SK-N-SH (cell line): ENCODE data around the gene PSMD3. TPM values are rescaled to one million over a fixed set of nuclear protein-coding genes. Genes with fewer than 3 reads are reported as not detected.

ENCODE experiments used
- CTCF ChIA-PET: fragments of 300-600, 350-600 bp; formaldehyde crosslinking; extraction: SDS; loops from one replicate; lab custom pipeline; 2021; lab: Yijun Ruan, JAX
- POLR2A ChIA-PET: fragments of 350-600 bp; sonication (Branson Sonifier 250); formaldehyde crosslinking; extraction: SDS; loops from one replicate; lab custom pipeline; 2020; ENCODE audit warnings: antibody characterized with exemption, inconsistent platforms; lab: Yijun Ruan, JAX
- DNase-seq: peaks from one replicate; pipeline ENCODE4 v3.0.0; 2012
- H2AFZ ChIP-seq: fragments of 200-600 bp; sonication (generic); 2 replicates; pipeline ENCODE4 v1.8.1; 2016; ENCODE audit warnings: antibody characterized with exemption, mild to moderate bottlenecking, low read depth
- H3F3A ChIP-seq: fragments of 200-600 bp; sonication (generic); replicated peaks from 2 replicates; pipeline ENCODE3; 2016; ENCODE audit warnings: antibody characterized with exemption, mild to moderate bottlenecking; ENCODE audit not compliant: insufficient read depth
- H3K27ac ChIP-seq, 2 experiments: fragments of 200-500 bp in 1 of 2; fragments of 200-600 bp in 1 of 2; sonication (Bioruptor generic) in 1 of 2; sonication (generic), shearing (Covaris generic) in 1 of 2; 2 replicates each; pipeline versions ENCODE4 v1.5.1 to v1.6.1; 2014 to 2016; ENCODE audit warnings: low read depth in 2 of 2, inconsistent platforms in 1 of 2, low read length in 1 of 2, mild to moderate bottlenecking in 1 of 2, mixed read lengths in 1 of 2
- H3K27me3 ChIP-seq: fragments of 200-600 bp; sonication (generic), shearing (Covaris generic); 2 replicates; pipeline ENCODE4 v1.6.1; 2016; ENCODE audit warnings: mixed run types; ENCODE audit not compliant: insufficient read depth
- H3K36me3 ChIP-seq, 2 experiments: fragments of 200-500 bp in 1 of 2; fragments of 200-600 bp in 1 of 2; sonication (Bioruptor generic) in 1 of 2; sonication (generic) in 1 of 2; replicated peaks in 1 of 2; 2 replicates each; pipeline versions ENCODE3 to v1.5.1; 2014 to 2016; ENCODE audit warnings: low read length in 1 of 2, mild to moderate bottlenecking in 1 of 2; ENCODE audit not compliant: insufficient read depth in 2 of 2, control insufficient read depth in 1 of 2
- H3K4me1 ChIP-seq, 2 experiments: fragments of 200-500 bp in 1 of 2; fragments of 200-600 bp in 1 of 2; sonication (Bioruptor generic) in 1 of 2; sonication (generic), shearing (Covaris generic) in 1 of 2; 2 replicates each; pipeline versions ENCODE4 v1.5.1 to v1.6.1; 2014 to 2016; ENCODE audit warnings: low read depth in 1 of 2, low read length in 1 of 2, mixed run types in 1 of 2; ENCODE audit not compliant: insufficient read depth in 2 of 2, control insufficient read depth in 1 of 2
- H3K4me2 ChIP-seq: fragments of 200-600 bp; sonication (generic), shearing (Covaris generic); 2 replicates; pipeline ENCODE4 v1.6.1; 2017; ENCODE audit warnings: mixed run types
- H3K4me3 ChIP-seq, 2 experiments: fragments of 200-500 bp in 1 of 2; fragments of 200-600 bp in 1 of 2; sonication (Bioruptor generic) in 1 of 2; sonication (generic), shearing (Covaris generic) in 1 of 2; 2 replicates each; pipeline versions ENCODE4 v1.5.1 to v1.8.1; 2014 to 2016; ENCODE audit warnings: low read depth in 2 of 2, inconsistent platforms in 1 of 2, low read length in 1 of 2, mild to moderate bottlenecking in 1 of 2, mixed read lengths in 1 of 2, moderate library complexity in 1 of 2
- H3K79me2 ChIP-seq: fragments of 200-600 bp; sonication (generic); 2 replicates; pipeline ENCODE4 v1.8.1; 2017; ENCODE audit warnings: mild to moderate bottlenecking; ENCODE audit not compliant: insufficient read depth
- H3K9ac ChIP-seq: fragments of 200-600 bp; sonication (generic); 2 replicates; pipeline ENCODE4 v1.6.1; 2017; ENCODE audit warnings: mixed run types
- H3K9me2 ChIP-seq: fragments of 200-600 bp; sonication (generic); 2 replicates; pipeline ENCODE4 v1.6.1; 2017; ENCODE audit warnings: mixed run types
- H3K9me3 ChIP-seq: fragments of 200-600 bp; sonication (generic); 2 replicates; pipeline ENCODE4 v1.6.1; 2017; ENCODE audit warnings: mixed run types, mild to moderate bottlenecking, moderate library complexity
- H4K20me1 ChIP-seq: fragments of 200-600 bp; sonication (generic); 2 replicates; pipeline ENCODE4 v1.6.1; 2017; ENCODE audit warnings: mild to moderate bottlenecking, mixed run types; ENCODE audit not compliant: insufficient read depth
- EP300 ChIP-seq, 2 experiments: IDR thresholded peaks; 2 replicates each; pipeline versions ENCODE4 v1.4.0 to v1.6.1; 2012; ENCODE audit warnings: borderline replicate concordance in 1 of 2, low read depth in 1 of 2, low read length in 1 of 2
- JUND ChIP-seq: IDR thresholded peaks from 2 replicates; pipeline ENCODE4 v1.4.0; 2012
- MEF2A ChIP-seq: IDR thresholded peaks from 2 replicates; pipeline ENCODE4 v1.4.0; 2012; ENCODE audit warnings: low read depth, borderline replicate concordance
- NFIC ChIP-seq: IDR thresholded peaks from 2 replicates; pipeline ENCODE4 v1.4.0; 2012; ENCODE audit warnings: borderline replicate concordance
- NRF1 ChIP-seq: IDR thresholded peaks from 2 replicates; pipeline ENCODE4 v1.6.1; 2012; ENCODE audit warnings: low read depth, mild to moderate bottlenecking, low read length
- RFX5 ChIP-seq: IDR thresholded peaks from 2 replicates; pipeline ENCODE4 v1.6.1; 2012; ENCODE audit warnings: mild to moderate bottlenecking, improper control_type of control experiment, low read length
- SMC3 ChIP-seq: IDR thresholded peaks from 2 replicates; pipeline ENCODE4 v1.6.1; 2012; ENCODE audit warnings: low read depth, low read length, improper control_type of control experiment
- TAF1 ChIP-seq: IDR thresholded peaks from 2 replicates; pipeline ENCODE4 v1.6.1; 2012; ENCODE audit warnings: low read depth, mild to moderate bottlenecking, low read length, moderate library complexity, borderline replicate concordance
- USF1 ChIP-seq: IDR thresholded peaks from 2 replicates; pipeline ENCODE4 v1.4.0; 2012; ENCODE audit warnings: low read depth, borderline replicate concordance
- YY1 ChIP-seq: IDR thresholded peaks from 2 replicates; pipeline ENCODE4 v1.4.0; 2012; ENCODE audit warnings: low read depth, mild to moderate bottlenecking
- WGBS: methylation state at CpG from one replicate; pipeline ENCODE4 v1.1.6; 2017; ENCODE audit warnings: low lambda C conversion rate; 5-methylcytosine and 5-hydroxymethylcytosine counted together
- polyA plus RNA-seq, 3 experiments: library from polyadenylated mRNA; depleted of rRNA; stranded (reverse); fragments of >200 nt; gene quantifications; 2 replicates each; pipeline ENCODE4 v1.2.3, GENCODE V29; 2012

The PSMD3 gene
- polyA plus RNA-seq, 1 of the 3 experiments (the other 2 are of a cell fraction), result 104 TPM

GRCh38 chr17:39950871-39951348 is 29.7 kb upstream of the PSMD3 start:
- no peak overlapping the region for H3K27ac ChIP-seq
- no peak overlapping the region for H3K4me2 ChIP-seq
- WGBS, result 61% methylated on average over 5 of the region's 5 CpGs
- ChIA-PET POLR2A (no interaction called here), CTCF (interaction anchor here (1.1 to 3.5 kb wide), 3 partner anchors 11 to 54 kb away, joined by 3 to 13 read pairs (median 7); partner anchors contain the start of gene PSMD3)
- H3K36me3 ChIP-seq, result no peaks in the 10 kb centered on the region
- H3K79me2 ChIP-seq, result no peaks in the 10 kb centered on the region
- no peak overlapping the region for H3K9ac ChIP-seq
- no peak overlapping the region for H2AFZ ChIP-seq
- no peak for TF ChIP-seq USF1
- TF ChIP-seq MEF2A, result no peak
- no peaks in the 10 kb centered on the region for H3K9me3 ChIP-seq
- H3K4me3 ChIP-seq, result no peak overlapping the region
- DNase-seq, result no peak
- peaks cover 0 to 11% of the 10 kb centered on the region in 2 experiments; a peak in 1 of 4 replicates for H3K4me1 ChIP-seq
- H3K9me2 ChIP-seq, result no peaks in the 10 kb centered on the region
- no peaks in the 10 kb centered on the region for H4K20me1 ChIP-seq
- H3F3A ChIP-seq, result no peaks in the 10 kb centered on the region
- H3K27me3 ChIP-seq, result no peaks in the 10 kb centered on the region

- H3K4me3 ChIP-seq, result peak overlapping the region; percentile 37 to 50
- peak overlapping the region; percentile 66 for H3K4me2 ChIP-seq
- no peak for TF ChIP-seq JUND
- no peak for TF ChIP-seq YY1
- no peak for TF ChIP-seq RFX5
- no peak for TF ChIP-seq TAF1
- no peak for TF ChIP-seq SMC3
- no peak for TF ChIP-seq EP300 (IDR thresholded peaks at IDR 0.05; ENCODE audit: borderline replicate concordance in 1 of 2, low read depth in 1 of 2, low read length in 1 of 2)
- no peak for TF ChIP-seq NRF1
- no peak for TF ChIP-seq NFIC
- H3K9me3 ChIP-seq, result no peaks in the 10 kb centered on the region
- H3K27ac ChIP-seq, result peak overlapping the region in 1 of 2 experiments; percentile 17; a peak in 1 of 4 replicates
- no peak for DNase-seq
- H4K20me1 ChIP-seq, result no peaks in the 10 kb centered on the region
- peak overlapping the region; percentile 34; the same call in 1 of the 2 replicates for H3K9ac ChIP-seq
- peak overlapping the region; percentile 84; the same call in 1 of the 2 replicates for H2AFZ ChIP-seq
- no peaks in the 10 kb centered on the region for H3K79me2 ChIP-seq
- H3K27me3 ChIP-seq, result no peaks in the 10 kb centered on the region
- WGBS, result 75% methylated on average over 19 of the region's 22 CpGs
- H3F3A ChIP-seq, result no peaks in the 10 kb centered on the region
- CTCF ChIA-PET, result interaction anchor here (1.2 to 3.5 kb wide), 4 partner anchors 12 to 123 kb away, joined by 3 to 13 read pairs (median 10); partner anchors contain the start of gene PSMD3
- H3K36me3 ChIP-seq, result no peaks in the 10 kb centered on the region
- H3K9me2 ChIP-seq, result no peaks in the 10 kb centered on the region
- H3K4me1 ChIP-seq, result peaks cover 0 to 11% of the 10 kb centered on the region in 2 experiments; a peak in 1 of 4 replicates
- POLR2A ChIA-PET, result no interaction called here
Measured at GRCh38 chr17:39951924-39952679, 28.5 kb upstream of the PSMD3 start.
